SH-SY5Y (cell line): Measurements from ENCODE around the gene RITA1.

ENCODE experiments used
- GATA2 ChIP-seq: IDR thresholded peaks from 2 replicates; pipeline ENCODE4 v1.6.1; 2011; ENCODE audit warnings: mild to moderate bottlenecking, low read depth, low read length
- GATA3 ChIP-seq: IDR thresholded peaks from 2 replicates; pipeline ENCODE4 v1.6.1; 2011; ENCODE audit warnings: low read depth, mild to moderate bottlenecking, low read length, moderate library complexity

GRCh38 chr12:113226696-113227568, 41.4 kb downstream of the RITA1 start:
- no peak for TF ChIP-seq GATA2
- no peak for TF ChIP-seq GATA3
